ENCODE data around the gene SHROOM3. TPM values are rescaled to one million over a fixed set of nuclear protein-coding genes. Genes with fewer than 3 reads are reported as not detected.

The SHROOM3 gene
- total RNA-seq, 2 experiments from 2014 or later: not detected

GRCh38 chr4:76679691-76680090 is 244.7 kb downstream of the SHROOM3 start:
- CTCF ChIA-PET: no interaction called here
- Mint-ChIP-seq H3K27me3 (peaks cover 28% of the 10 kb centered on the region), H3K4me3 (no peak overlapping the region), H3K4me1 (no peaks in the 10 kb centered on the region), H3K36me3 (ENCODE audit: low read depth) (no peaks in the 10 kb centered on the region), H3K9me3 (no peaks in the 10 kb centered on the region), H3K27ac (no peak overlapping the region)
- POLR2A ChIA-PET: no interaction called here
- DNase-seq: no peak

- H3K27ac Mint-ChIP-seq: no peak overlapping the region
- H3K4me1 Mint-ChIP-seq: no peaks in the 10 kb centered on the region
- ChIA-PET POLR2A (no interaction called here), CTCF (interaction anchor here (0.7 to 0.8 kb wide), 2 partner anchors 12 to 19 kb away, joined by 3 read pairs; no protein-coding TSS in a partner anchor)
- H3K9me3 Mint-ChIP-seq: no peaks in the 10 kb centered on the region
- H3K36me3 Mint-ChIP-seq (ENCODE audit: low read depth): no peaks in the 10 kb centered on the region
- no peak for DNase-seq
- H3K4me3 Mint-ChIP-seq: no peak overlapping the region
- peaks cover 32% of the 10 kb centered on the region for H3K27me3 Mint-ChIP-seq
These were observed 245.9 kb downstream of the SHROOM3 start for GRCh38 chr4:76680952-76681351.

- peaks cover 35% of the 10 kb centered on the region for H3K27me3 Mint-ChIP-seq
- no peaks in the 10 kb centered on the region for H3K9me3 Mint-ChIP-seq
- H3K36me3 Mint-ChIP-seq (ENCODE audit: low read depth): no peaks in the 10 kb centered on the region
- DNase-seq: no peak
- ChIA-PET POLR2A (no interaction called here), CTCF (interaction anchor here (0.8 kb wide), 1 partner anchor 11 kb away, joined by 3 read pairs; no protein-coding TSS in a partner anchor)
- no peaks in the 10 kb centered on the region for H3K4me1 Mint-ChIP-seq
- H3K4me3 Mint-ChIP-seq: no peak overlapping the region
- H3K27ac Mint-ChIP-seq: no peak overlapping the region
These were observed 247.0 kb downstream of the SHROOM3 start for GRCh38 chr4:76681996-76682395.

GRCh38 chr4:76683144-76683543 is 248.1 kb downstream of the SHROOM3 start:
- H3K4me1 Mint-ChIP-seq: no peaks in the 10 kb centered on the region
- CTCF ChIA-PET: no interaction called here
- H3K27me3 Mint-ChIP-seq: peaks cover 45% of the 10 kb centered on the region
- H3K36me3 Mint-ChIP-seq (ENCODE audit: low read depth): no peaks in the 10 kb centered on the region
- no peak for DNase-seq
- POLR2A ChIA-PET: no interaction called here
- no peak overlapping the region for H3K27ac Mint-ChIP-seq
- no peaks in the 10 kb centered on the region for H3K9me3 Mint-ChIP-seq
- no peak overlapping the region for H3K4me3 Mint-ChIP-seq

GRCh38 chr4:76687746-76688448 is 252.9 kb downstream of the SHROOM3 start:
- POLR2A ChIA-PET: no interaction called here
- CTCF ChIA-PET: no interaction called here
- no peaks in the 10 kb centered on the region for H3K9me3 Mint-ChIP-seq

GRCh38 chr4:76688619-76689144 is 253.7 kb downstream of the SHROOM3 start:
- POLR2A ChIA-PET: no interaction called here
- CTCF ChIA-PET: no interaction called here

More at GRCh38 chr4:76687746-76688448, 252.9 kb downstream of the SHROOM3 start:
- H3K4me3 Mint-ChIP-seq: no peak overlapping the region
- no peak overlapping the region for H3K27ac Mint-ChIP-seq
- peaks cover 71% of the 10 kb centered on the region for H3K27me3 Mint-ChIP-seq
- DNase-seq: no peak
- H3K36me3 Mint-ChIP-seq (ENCODE audit: low read depth): no peaks in the 10 kb centered on the region
- H3K4me1 Mint-ChIP-seq: peaks cover 13% of the 10 kb centered on the region

GRCh38 chr4:76689145-76689817 is 254.3 kb downstream of the SHROOM3 start:
- Mint-ChIP-seq H3K27ac (no peak overlapping the region), H3K4me3 (peak overlapping the region; percentile 40), H3K4me1 (peaks cover 13% of the 10 kb centered on the region), H3K27me3 (peaks cover 71% of the 10 kb centered on the region), H3K9me3 (no peaks in the 10 kb centered on the region), H3K36me3 (ENCODE audit: low read depth) (no peaks in the 10 kb centered on the region)
- no peak for DNase-seq
- ChIA-PET CTCF (no interaction called here), POLR2A (no interaction called here)

More at GRCh38 chr4:76688619-76689144, 253.7 kb downstream of the SHROOM3 start:
- Mint-ChIP-seq H3K27ac (no peak overlapping the region), H3K9me3 (no peaks in the 10 kb centered on the region), H3K27me3 (peaks cover 70% of the 10 kb centered on the region), H3K4me1 (peaks cover 13% of the 10 kb centered on the region), H3K4me3 (peak overlapping the region; percentile 40), H3K36me3 (ENCODE audit: low read depth) (no peaks in the 10 kb centered on the region)
- DNase-seq: no peak

GRCh38 chr4:76690011-76690905 is 255.2 kb downstream of the SHROOM3 start:
- ChIA-PET CTCF (no interaction called here), POLR2A (no interaction called here)
- no peak for DNase-seq
- H3K4me3 Mint-ChIP-seq: no peak overlapping the region
- no peak overlapping the region for H3K27ac Mint-ChIP-seq
- no peaks in the 10 kb centered on the region for H3K9me3 Mint-ChIP-seq
- peaks cover 13% of the 10 kb centered on the region for H3K4me1 Mint-ChIP-seq
- H3K36me3 Mint-ChIP-seq (ENCODE audit: low read depth): no peaks in the 10 kb centered on the region
- H3K27me3 Mint-ChIP-seq: peaks cover 74% of the 10 kb centered on the region

GRCh38 chr4:76690906-76691275 is 255.9 kb downstream of the SHROOM3 start:
- no peak for DNase-seq
- ChIA-PET CTCF (no interaction called here), POLR2A (no interaction called here)
- Mint-ChIP-seq H3K36me3 (ENCODE audit: low read depth) (no peaks in the 10 kb centered on the region), H3K27me3 (peaks cover 74% of the 10 kb centered on the region), H3K27ac (no peak overlapping the region), H3K9me3 (no peaks in the 10 kb centered on the region), H3K4me1 (peaks cover 13% of the 10 kb centered on the region), H3K4me3 (no peak overlapping the region)

GRCh38 chr4:76691807-76692582 is 257.0 kb downstream of the SHROOM3 start:
- Mint-ChIP-seq H3K36me3 (ENCODE audit: low read depth) (no peaks in the 10 kb centered on the region), H3K4me3 (no peak overlapping the region), H3K9me3 (no peaks in the 10 kb centered on the region), H3K27ac (no peak overlapping the region), H3K4me1 (peaks cover 17% of the 10 kb centered on the region), H3K27me3 (peaks cover 69% of the 10 kb centered on the region)
- ChIA-PET CTCF (no interaction called here), POLR2A (no interaction called here)
- DNase-seq: no peak

GRCh38 chr4:76692761-76693160 is 257.7 kb downstream of the SHROOM3 start:
- H3K4me3 Mint-ChIP-seq: no peak overlapping the region
- H3K27ac Mint-ChIP-seq: no peak overlapping the region
- peaks cover 24% of the 10 kb centered on the region for H3K4me1 Mint-ChIP-seq
- H3K9me3 Mint-ChIP-seq: no peaks in the 10 kb centered on the region
- DNase-seq: no peak
- ChIA-PET POLR2A (no interaction called here), CTCF (interaction anchor here (0.9 kb wide), 1 partner anchor 11 kb away, joined by 3 read pairs; no protein-coding TSS in a partner anchor)
- H3K36me3 Mint-ChIP-seq (ENCODE audit: low read depth): no peaks in the 10 kb centered on the region
- peaks cover 64% of the 10 kb centered on the region for H3K27me3 Mint-ChIP-seq

- Mint-ChIP-seq H3K27me3 (peaks cover 53% of the 10 kb centered on the region), H3K4me1 (peaks cover 21% of the 10 kb centered on the region), H3K9me3 (no peaks in the 10 kb centered on the region), H3K36me3 (ENCODE audit: low read depth) (no peaks in the 10 kb centered on the region), H3K27ac (no peak overlapping the region), H3K4me3 (no peak overlapping the region)
- CTCF ChIA-PET: interaction anchor here (0.7 kb wide), 1 partner anchor 1454 kb away, joined by 3 read pairs; no protein-coding TSS in a partner anchor
- DNase-seq: no peak
- POLR2A ChIA-PET: no interaction called here
These were observed 259.0 kb downstream of the SHROOM3 start for GRCh38 chr4:76694056-76694455.
